GM12878 (cell line): ENCODE results near the gene ZMYM5. TPM values are rescaled to one million over a fixed set of nuclear protein-coding genes. Genes with fewer than 3 reads are reported as not detected.
A peak's percentile ranks its signal among the peaks of the same experiment; 100 is the strongest.

Experiments
- DPF2 ChIP-seq: fragments of 450-650 bp; IDR thresholded peaks from 2 replicates; pipeline ENCODE4 v1.6.1; 2017; ENCODE audit warnings: mild to moderate bottlenecking
- ETV6 ChIP-seq, 2 experiments: fragments of 450-650 bp in 1 of 2; IDR thresholded peaks in 1 of 2; conservative IDR thresholded peaks in 1 of 2; 2 replicates each; pipeline ENCODE4 v1.6.1; 2014; ENCODE audit warnings: antibody characterized with exemption in 1 of 2, borderline replicate concordance in 1 of 2, low read depth in 1 of 2, mild to moderate bottlenecking in 1 of 2, moderate library complexity in 1 of 2
- HDAC2 ChIP-seq: fragments of 200-600 bp; sonication (generic); IDR thresholded peaks from 2 replicates; pipeline ENCODE4 v1.6.1; 2017
- IKZF2 ChIP-seq, 2 experiments: fragments of 450-650 bp; IDR thresholded peaks; 2 replicates each; pipeline ENCODE4 v1.6.1; 2017; ENCODE audit warnings: mild to moderate bottlenecking in 2 of 2, moderate library complexity in 2 of 2
- IRF4 ChIP-seq: IDR thresholded peaks from 2 replicates; pipeline ENCODE4 v1.6.1; 2011; ENCODE audit warnings: low read depth, low read length
- NFYA ChIP-seq: IDR thresholded peaks from 2 replicates; pipeline ENCODE4 v1.6.1; 2011; ENCODE audit warnings: low read depth, mild to moderate bottlenecking, low read length, improper control_type of control experiment, borderline replicate concordance
- POLR2A ChIP-seq: IDR thresholded peaks from 2 replicates; pipeline ENCODE4 v1.6.1; 2011; ENCODE audit warnings: low read depth, mild to moderate bottlenecking, low read length
- RAD51 ChIP-seq: fragments of 450-650 bp; IDR thresholded peaks from 2 replicates; pipeline ENCODE4 v1.6.1; 2016; ENCODE audit warnings: moderate library complexity, mild to moderate bottlenecking, inconsistent platforms
- RELA ChIP-seq: fragments of 450-650 bp; IDR thresholded peaks from 2 replicates; pipeline ENCODE4 v1.8.0; 2014; ENCODE audit warnings: borderline replicate concordance; ENCODE audit not compliant: partially characterized antibody
- SIX5 ChIP-seq: IDR thresholded peaks from 2 replicates; pipeline ENCODE4 v1.6.1; 2011; ENCODE audit warnings: mild to moderate bottlenecking, low read depth, low read length, moderate library complexity; ENCODE audit not compliant: severe bottlenecking
- SMAD5 ChIP-seq: IDR thresholded peaks from 2 replicates; pipeline ENCODE4 v1.6.1; 2016; ENCODE audit warnings: antibody characterized with exemption, low read depth
- SMC3 ChIP-seq: IDR thresholded peaks from 2 replicates; pipeline ENCODE4 v1.6.1; 2011; ENCODE audit warnings: low read length, improper control_type of control experiment, borderline replicate concordance
- SUZ12 ChIP-seq: fragments of 200-600 bp; sonication (generic); IDR thresholded peaks from one replicate; pipeline ENCODE4 v1.6.1; 2018; ENCODE audit warnings: antibody characterized with exemption, mild to moderate bottlenecking; ENCODE audit not compliant: unreplicated experiment
- WRNIP1 ChIP-seq: IDR thresholded peaks from 2 replicates; pipeline ENCODE4 v1.6.1; 2011; ENCODE audit warnings: low read depth, low read length, improper control_type of control experiment, borderline replicate concordance
- ZZZ3 ChIP-seq: IDR thresholded peaks from 2 replicates; pipeline ENCODE4 v1.6.1; 2011; ENCODE audit warnings: low read depth; ENCODE audit not compliant: control insufficient read depth, insufficient read length
- polyA plus RNA-seq, 11 experiments: library from polyadenylated mRNA; depleted of rRNA in 4 of 11; unstranded in 6 of 11; stranded (reverse) in 5 of 11; fragments of >200 nt; fragmentation: Nextera tagmentation in 4 of 11; fragmentation: Illumina TruSeq in 1 of 11; extraction: Ambion mirVana in 4 of 11; extraction: Trizol in 1 of 11; gene quantifications; 1 replicate in 1 of 11; 2 replicates in 10 of 11; pipeline versions ENCODE4 v1.2.1 to v1.2.3, GENCODE V29; 2011 to 2016; ENCODE audit warnings: inconsistent platforms in 2 of 11, missing spikeins in 2 of 11, low read depth in 1 of 11
- total RNA-seq, 4 experiments: library from RNA; depleted of rRNA in 3 of 4; stranded (reverse); fragments of >200 nt in 3 of 4; fragmentation: Illumina TruSeq in 1 of 4; extraction: Trizol in 1 of 4; gene quantifications; 2 replicates each; pipeline versions ENCODE4 v1.2.1 to v1.2.3, GENCODE V29; 2013 to 2021
- TF ChIP-seq, protein P1 (sequence below): fragments of 450-650 bp; IDR thresholded peaks from 2 replicates; pipeline ENCODE4 v1.6.1; 2017; ENCODE audit warnings: mild to moderate bottlenecking
- TF ChIP-seq, protein P2 (sequence below): fragments of 150-350 bp; IDR thresholded peaks from 2 replicates; pipeline ENCODE4 v1.6.1; 2016; ENCODE audit warnings: low read depth, low read length
- TF ChIP-seq, protein P3 (sequence below): fragments of 450-650 bp; IDR thresholded peaks from 2 replicates; pipeline ENCODE4 v1.6.1; 2016; ENCODE audit warnings: mild to moderate bottlenecking
- TF ChIP-seq, protein P4 (sequence below): IDR thresholded peaks from 2 replicates; pipeline ENCODE4 v1.6.1; 2012; ENCODE audit warnings: improper control_type of control experiment, low read depth, low read length; ENCODE audit not compliant: insufficient replicate concordance

Gene ZMYM5
- total and polyA plus RNA-seq, 10 of the 15 experiments (the other 5 are each of a cell fraction or from before 2014, with no cell fraction given): 7.1 to 13.7 (median 10.6) TPM

GRCh38 chr13:19782049-19782726, 81.3 kb downstream of the ZMYM5 start (continued):
- TF ChIP-seq WRNIP1 (0 out of 2 replicates have a peak, but pooled peaks have one; percentile 20), SIX5 (no peak), SMC3 (no peak), HDAC2 (no peak), IRF4 (no peak), ETV6 (conservative IDR thresholded peaks at IDR 0.05 in 1 of 2, IDR thresholded peaks at IDR 0.05 in 1 of 2; ENCODE audit: borderline replicate concordance in 1 of 2, low read depth in 1 of 2) (no peak), ZZZ3 (no peak), IKZF2 (IDR thresholded peaks at IDR 0.05) (no peak), NFYA (no peak), SUZ12 (no peak), POLR2A (peak; percentile 62; the same call in 1 of the 2 replicates), RAD51 (no peak), DPF2 (peak; percentile 24; the same call in 1 of the 2 replicates), RELA (no peak), SMAD5 (no peak)
- TF ChIP-seq, protein P1, sequence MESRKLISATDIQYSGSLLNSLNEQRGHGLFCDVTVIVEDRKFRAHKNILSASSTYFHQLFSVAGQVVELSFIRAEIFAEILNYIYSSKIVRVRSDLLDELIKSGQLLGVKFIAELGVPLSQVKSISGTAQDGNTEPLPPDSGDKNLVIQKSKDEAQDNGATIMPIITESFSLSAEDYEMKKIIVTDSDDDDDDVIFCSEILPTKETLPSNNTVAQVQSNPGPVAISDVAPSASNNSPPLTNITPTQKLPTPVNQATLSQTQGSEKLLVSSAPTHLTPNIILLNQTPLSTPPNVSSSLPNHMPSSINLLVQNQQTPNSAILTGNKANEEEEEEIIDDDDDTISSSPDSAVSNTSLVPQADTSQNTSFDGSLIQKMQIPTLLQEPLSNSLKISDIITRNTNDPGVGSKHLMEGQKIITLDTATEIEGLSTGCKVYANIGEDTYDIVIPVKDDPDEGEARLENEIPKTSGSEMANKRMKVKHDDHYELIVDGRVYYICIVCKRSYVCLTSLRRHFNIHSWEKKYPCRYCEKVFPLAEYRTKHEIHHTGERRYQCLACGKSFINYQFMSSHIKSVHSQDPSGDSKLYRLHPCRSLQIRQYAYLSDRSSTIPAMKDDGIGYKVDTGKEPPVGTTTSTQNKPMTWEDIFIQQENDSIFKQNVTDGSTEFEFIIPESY: no peak
- TF ChIP-seq, protein P2, sequence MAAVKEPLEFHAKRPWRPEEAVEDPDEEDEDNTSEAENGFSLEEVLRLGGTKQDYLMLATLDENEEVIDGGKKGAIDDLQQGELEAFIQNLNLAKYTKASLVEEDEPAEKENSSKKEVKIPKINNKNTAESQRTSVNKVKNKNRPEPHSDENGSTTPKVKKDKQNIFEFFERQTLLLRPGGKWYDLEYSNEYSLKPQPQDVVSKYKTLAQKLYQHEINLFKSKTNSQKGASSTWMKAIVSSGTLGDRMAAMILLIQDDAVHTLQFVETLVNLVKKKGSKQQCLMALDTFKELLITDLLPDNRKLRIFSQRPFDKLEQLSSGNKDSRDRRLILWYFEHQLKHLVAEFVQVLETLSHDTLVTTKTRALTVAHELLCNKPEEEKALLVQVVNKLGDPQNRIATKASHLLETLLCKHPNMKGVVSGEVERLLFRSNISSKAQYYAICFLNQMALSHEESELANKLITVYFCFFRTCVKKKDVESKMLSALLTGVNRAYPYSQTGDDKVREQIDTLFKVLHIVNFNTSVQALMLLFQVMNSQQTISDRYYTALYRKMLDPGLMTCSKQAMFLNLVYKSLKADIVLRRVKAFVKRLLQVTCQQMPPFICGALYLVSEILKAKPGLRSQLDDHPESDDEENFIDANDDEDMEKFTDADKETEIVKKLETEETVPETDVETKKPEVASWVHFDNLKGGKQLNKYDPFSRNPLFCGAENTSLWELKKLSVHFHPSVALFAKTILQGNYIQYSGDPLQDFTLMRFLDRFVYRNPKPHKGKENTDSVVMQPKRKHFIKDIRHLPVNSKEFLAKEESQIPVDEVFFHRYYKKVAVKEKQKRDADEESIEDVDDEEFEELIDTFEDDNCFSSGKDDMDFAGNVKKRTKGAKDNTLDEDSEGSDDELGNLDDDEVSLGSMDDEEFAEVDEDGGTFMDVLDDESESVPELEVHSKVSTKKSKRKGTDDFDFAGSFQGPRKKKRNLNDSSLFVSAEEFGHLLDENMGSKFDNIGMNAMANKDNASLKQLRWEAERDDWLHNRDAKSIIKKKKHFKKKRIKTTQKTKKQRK: no peak
- TF ChIP-seq, protein P3, sequence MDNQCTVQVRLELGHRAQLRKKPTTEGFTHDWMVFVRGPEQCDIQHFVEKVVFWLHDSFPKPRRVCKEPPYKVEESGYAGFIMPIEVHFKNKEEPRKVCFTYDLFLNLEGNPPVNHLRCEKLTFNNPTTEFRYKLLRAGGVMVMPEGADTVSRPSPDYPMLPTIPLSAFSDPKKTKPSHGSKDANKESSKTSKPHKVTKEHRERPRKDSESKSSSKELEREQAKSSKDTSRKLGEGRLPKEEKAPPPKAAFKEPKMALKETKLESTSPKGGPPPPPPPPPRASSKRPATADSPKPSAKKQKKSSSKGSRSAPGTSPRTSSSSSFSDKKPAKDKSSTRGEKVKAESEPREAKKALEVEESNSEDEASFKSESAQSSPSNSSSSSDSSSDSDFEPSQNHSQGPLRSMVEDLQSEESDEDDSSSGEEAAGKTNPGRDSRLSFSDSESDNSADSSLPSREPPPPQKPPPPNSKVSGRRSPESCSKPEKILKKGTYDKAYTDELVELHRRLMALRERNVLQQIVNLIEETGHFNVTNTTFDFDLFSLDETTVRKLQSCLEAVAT: no peak
- TF ChIP-seq, protein P4, sequence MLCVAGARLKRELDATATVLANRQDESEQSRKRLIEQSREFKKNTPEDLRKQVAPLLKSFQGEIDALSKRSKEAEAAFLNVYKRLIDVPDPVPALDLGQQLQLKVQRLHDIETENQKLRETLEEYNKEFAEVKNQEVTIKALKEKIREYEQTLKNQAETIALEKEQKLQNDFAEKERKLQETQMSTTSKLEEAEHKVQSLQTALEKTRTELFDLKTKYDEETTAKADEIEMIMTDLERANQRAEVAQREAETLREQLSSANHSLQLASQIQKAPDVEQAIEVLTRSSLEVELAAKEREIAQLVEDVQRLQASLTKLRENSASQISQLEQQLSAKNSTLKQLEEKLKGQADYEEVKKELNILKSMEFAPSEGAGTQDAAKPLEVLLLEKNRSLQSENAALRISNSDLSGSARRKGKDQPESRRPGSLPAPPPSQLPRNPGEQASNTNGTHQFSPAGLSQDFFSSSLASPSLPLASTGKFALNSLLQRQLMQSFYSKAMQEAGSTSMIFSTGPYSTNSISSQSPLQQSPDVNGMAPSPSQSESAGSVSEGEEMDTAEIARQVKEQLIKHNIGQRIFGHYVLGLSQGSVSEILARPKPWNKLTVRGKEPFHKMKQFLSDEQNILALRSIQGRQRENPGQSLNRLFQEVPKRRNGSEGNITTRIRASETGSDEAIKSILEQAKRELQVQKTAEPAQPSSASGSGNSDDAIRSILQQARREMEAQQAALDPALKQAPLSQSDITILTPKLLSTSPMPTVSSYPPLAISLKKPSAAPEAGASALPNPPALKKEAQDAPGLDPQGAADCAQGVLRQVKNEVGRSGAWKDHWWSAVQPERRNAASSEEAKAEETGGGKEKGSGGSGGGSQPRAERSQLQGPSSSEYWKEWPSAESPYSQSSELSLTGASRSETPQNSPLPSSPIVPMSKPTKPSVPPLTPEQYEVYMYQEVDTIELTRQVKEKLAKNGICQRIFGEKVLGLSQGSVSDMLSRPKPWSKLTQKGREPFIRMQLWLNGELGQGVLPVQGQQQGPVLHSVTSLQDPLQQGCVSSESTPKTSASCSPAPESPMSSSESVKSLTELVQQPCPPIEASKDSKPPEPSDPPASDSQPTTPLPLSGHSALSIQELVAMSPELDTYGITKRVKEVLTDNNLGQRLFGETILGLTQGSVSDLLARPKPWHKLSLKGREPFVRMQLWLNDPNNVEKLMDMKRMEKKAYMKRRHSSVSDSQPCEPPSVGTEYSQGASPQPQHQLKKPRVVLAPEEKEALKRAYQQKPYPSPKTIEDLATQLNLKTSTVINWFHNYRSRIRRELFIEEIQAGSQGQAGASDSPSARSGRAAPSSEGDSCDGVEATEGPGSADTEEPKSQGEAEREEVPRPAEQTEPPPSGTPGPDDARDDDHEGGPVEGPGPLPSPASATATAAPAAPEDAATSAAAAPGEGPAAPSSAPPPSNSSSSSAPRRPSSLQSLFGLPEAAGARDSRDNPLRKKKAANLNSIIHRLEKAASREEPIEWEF: no peak
